HEK293 (cell line): ENCODE results near the gene IL6R.

Experiments
- CTCF ChIA-PET: fragments of 350-600 bp; formaldehyde crosslinking; extraction: SDS; loops from one replicate; lab custom pipeline; 2021; ENCODE audit warnings: antibody characterized with exemption; lab: Yijun Ruan, JAX
- POLR2A ChIA-PET: fragments of 300-600 bp; formaldehyde crosslinking; extraction: SDS; loops from one replicate; lab custom pipeline; 2020; ENCODE audit warnings: antibody characterized with exemption, inconsistent platforms; lab: Yijun Ruan, JAX
- H3K27ac ChIP-seq: fragments of 200-500 bp; sonication (Bioruptor generic); 2 replicates; pipeline ENCODE4 v1.5.1; 2014; ENCODE audit warnings: low read depth, low read length, control low read depth, inconsistent platforms; ENCODE audit errors: extremely low read depth
- H3K36me3 ChIP-seq, 2 experiments: fragments of 200-500 bp in 1 of 2; sonication (Bioruptor generic) in 1 of 2; 1 replicate in 1 of 2; 2 replicates in 1 of 2; pipeline ENCODE4 v1.5.1; 2014 to 2017; ENCODE audit warnings: inconsistent platforms in 2 of 2, low read length in 2 of 2; ENCODE audit not compliant: control insufficient read depth in 2 of 2, insufficient read depth in 1 of 2
- H3K4me1 ChIP-seq: fragments of 200-500 bp; sonication (Bioruptor generic); 2 replicates; pipeline ENCODE4 v1.5.1; 2014; ENCODE audit warnings: mild to moderate bottlenecking, low read length, inconsistent platforms; ENCODE audit not compliant: control insufficient read depth, insufficient read depth
- H3K4me3 ChIP-seq: 2 replicates; pipeline ENCODE4 v1.5.1; 2011; ENCODE audit warnings: low read depth, mild to moderate bottlenecking, control low read depth, low read length, moderate library complexity
- H3K9me3 ChIP-seq: fragments of 200-500 bp; sonication (Bioruptor generic); 2 replicates; pipeline ENCODE4 v1.5.1; 2014; ENCODE audit warnings: low read depth, low read length, inconsistent platforms; ENCODE audit not compliant: control insufficient read depth, insufficient read depth
- ATF2 ChIP-seq: fragments of 450-650 bp; formaldehyde crosslinking; IDR thresholded peaks from 2 replicates; pipeline ENCODE4 v1.5.1; 2016; ENCODE audit warnings: missing biosample characterization, missing genetic modification characterization, low read depth
- GLIS2 ChIP-seq: fragments of 450-650 bp; formaldehyde crosslinking; IDR thresholded peaks from 2 replicates; pipeline ENCODE4 v1.5.1; 2016; ENCODE audit warnings: missing biosample characterization, missing genetic modification characterization
- MYNN ChIP-seq: fragments of 450-650 bp; formaldehyde crosslinking; IDR thresholded peaks from 2 replicates; pipeline ENCODE4 v1.5.1; 2016; ENCODE audit warnings: missing biosample characterization, missing genetic modification characterization, borderline replicate concordance
- PRDM2 ChIP-seq: fragments of 450-650 bp; formaldehyde crosslinking; IDR thresholded peaks from 2 replicates; pipeline ENCODE4 v1.5.1; 2016; ENCODE audit warnings: missing biosample characterization, missing genetic modification characterization, borderline replicate concordance
- SALL2 ChIP-seq: fragments of 450-650 bp; formaldehyde crosslinking; IDR thresholded peaks from 2 replicates; pipeline ENCODE4 v1.5.0; 2017; ENCODE audit warnings: missing biosample characterization, mild to moderate bottlenecking, missing genetic modification characterization, borderline replicate concordance
- SP2 ChIP-seq: fragments of 450-650 bp; formaldehyde crosslinking; IDR thresholded peaks from 2 replicates; pipeline ENCODE4 v1.5.1; 2016; ENCODE audit warnings: missing biosample characterization, missing genetic modification characterization
- YY2 ChIP-seq: fragments of 450-650 bp; formaldehyde crosslinking; IDR thresholded peaks from 2 replicates; pipeline ENCODE4 v1.5.1; 2016; ENCODE audit warnings: missing biosample characterization, missing genetic modification characterization
- ZBTB26 ChIP-seq: fragments of 450-650 bp; formaldehyde crosslinking; optimal IDR thresholded peaks from 2 replicates; pipeline ENCODE3; 2016; ENCODE audit warnings: missing biosample characterization, mild to moderate bottlenecking, missing genetic modification characterization
- ZNF138 ChIP-seq: fragments of 450-650 bp; formaldehyde crosslinking; IDR thresholded peaks from 2 replicates; pipeline ENCODE4 v1.5.1; 2016; ENCODE audit warnings: missing biosample characterization, missing genetic modification characterization, borderline replicate concordance
- ZNF221 ChIP-seq: fragments of 450-650 bp; formaldehyde crosslinking; IDR thresholded peaks from 2 replicates; pipeline ENCODE4 v1.5.1; 2017; ENCODE audit warnings: missing biosample characterization, missing genetic modification characterization, borderline replicate concordance
- ZNF366 ChIP-seq: fragments of 450-650 bp; formaldehyde crosslinking; conservative IDR thresholded peaks from 2 replicates; pipeline ENCODE4 v1.5.1; 2016; ENCODE audit warnings: missing biosample characterization, missing genetic modification characterization
- ZNF37A ChIP-seq: fragments of 450-650 bp; IDR thresholded peaks from 2 replicates; pipeline ENCODE4 v1.5.1; 2018; ENCODE audit warnings: missing biosample characterization, missing genetic modification characterization
- ZNF391 ChIP-seq: fragments of 450-650 bp; formaldehyde crosslinking; IDR thresholded peaks from 2 replicates; pipeline ENCODE4 v1.5.1; 2016; ENCODE audit warnings: low read depth, missing biosample characterization, missing genetic modification characterization, borderline replicate concordance
- ZNF416 ChIP-seq: fragments of 450-650 bp; formaldehyde crosslinking; IDR thresholded peaks from 2 replicates; pipeline ENCODE4 v1.5.1; 2016; ENCODE audit warnings: missing biosample characterization, missing genetic modification characterization
- ZNF521 ChIP-seq: fragments of 450-650 bp; formaldehyde crosslinking; IDR thresholded peaks from 2 replicates; pipeline ENCODE4 v1.5.1; 2017; ENCODE audit warnings: missing biosample characterization, mild to moderate bottlenecking, missing genetic modification characterization
- ZNF555 ChIP-seq: fragments of 450-650 bp; formaldehyde crosslinking; conservative IDR thresholded peaks from 2 replicates; pipeline ENCODE4 v1.5.1; 2017; ENCODE audit warnings: missing biosample characterization, mild to moderate bottlenecking, missing genetic modification characterization, inconsistent platforms
- ZNF629 ChIP-seq: fragments of 450-650 bp; formaldehyde crosslinking; IDR thresholded peaks from 2 replicates; pipeline ENCODE4 v1.5.1; 2017; ENCODE audit warnings: missing biosample characterization, missing genetic modification characterization
- ZNF777 ChIP-seq: fragments of 450-650 bp; formaldehyde crosslinking; IDR thresholded peaks from 2 replicates; pipeline ENCODE4 v1.5.1; 2017; ENCODE audit warnings: missing biosample characterization, missing genetic modification characterization, borderline replicate concordance
- TF ChIP-seq, protein P1 (sequence below): fragments of 450-650 bp; formaldehyde crosslinking; IDR thresholded peaks from 2 replicates; pipeline ENCODE4 v1.5.1; 2017; ENCODE audit warnings: missing biosample characterization, missing genetic modification characterization
- TF ChIP-seq, protein P2 (sequence below): fragments of 450-650 bp; formaldehyde crosslinking; IDR thresholded peaks from 2 replicates; pipeline ENCODE4 v1.5.1; 2016; ENCODE audit warnings: missing biosample characterization, missing genetic modification characterization

IL6R gene

DNA sequence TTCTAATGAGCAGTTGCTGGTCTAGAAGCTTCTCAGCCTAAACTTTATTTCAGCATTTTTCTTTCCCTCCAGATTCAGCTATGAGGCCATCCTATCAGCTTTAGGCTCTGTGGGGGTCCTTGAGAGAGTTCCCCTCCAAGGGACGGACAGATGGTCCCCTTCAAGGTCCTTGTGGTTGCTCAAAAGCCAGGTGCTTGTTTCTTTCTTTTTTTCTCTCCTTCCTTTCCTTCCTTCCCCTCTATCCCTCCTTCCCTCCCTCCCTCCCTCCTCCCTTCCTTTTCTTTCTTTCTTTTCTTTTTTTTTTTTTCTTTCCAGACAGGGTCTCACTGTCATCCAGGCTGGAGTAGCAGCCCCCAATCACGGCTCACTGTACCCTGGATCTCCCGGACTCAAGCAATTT, 1.2 kb upstream of the IL6R start:
- CTCF ChIA-PET, result interaction anchor here (0.6 to 3.6 kb wide), 5 partner anchors 11 to 1918 kb away, joined by 3 to 17 read pairs (median 3); no protein-coding TSS in a partner anchor
- peaks cover 2% of the 10 kb centered on the region; the same call in 1 of the 2 replicates for H3K4me1 ChIP-seq
- H3K4me3 ChIP-seq, result no peak overlapping the region

GRCh38 chr1:154404511-154404931, 622 bp upstream of the IL6R start:
- Histone ChIP-seq H3K4me1 (peaks cover 2% of the 10 kb centered on the region; the same call in 1 of the 2 replicates), H3K27ac (no peak overlapping the region), H3K9me3 (no peaks in the 10 kb centered on the region), H3K36me3 (no peaks in the 10 kb centered on the region), H3K4me3 (no peak overlapping the region)
- POLR2A ChIA-PET, result no interaction called here
- CTCF ChIA-PET, result interaction anchor here (1.4 to 3.6 kb wide), 2 partner anchors 10 to 75 kb away, joined by 3 to 17 read pairs; no protein-coding TSS in a partner anchor
- TF ChIP-seq SALL2 (no peak), ZNF138 (no peak), GLIS2 (tag by site-specific recombination) (no peak), ZBTB26 (tag by site-specific recombination) (no peak), SP2 (tag by site-specific recombination) (no peak), ZNF391 (tag by site-specific recombination) (no peak), MYNN (tag by site-specific recombination) (no peak), ZNF37A (tag by site-specific recombination) (no peak), ZNF221 (tag by site-specific recombination) (no peak), ZNF416 (tag by site-specific recombination) (no peak), ZNF629 (no peak), ZNF777 (tag by site-specific recombination) (no peak), YY2 (tag by site-specific recombination) (no peak), ZNF521 (no peak), ZNF555 (tag by site-specific recombination) (no peak), PRDM2 (tag by site-specific recombination) (no peak), ATF2 (no peak)
- TF ChIP-seq, protein P1, sequence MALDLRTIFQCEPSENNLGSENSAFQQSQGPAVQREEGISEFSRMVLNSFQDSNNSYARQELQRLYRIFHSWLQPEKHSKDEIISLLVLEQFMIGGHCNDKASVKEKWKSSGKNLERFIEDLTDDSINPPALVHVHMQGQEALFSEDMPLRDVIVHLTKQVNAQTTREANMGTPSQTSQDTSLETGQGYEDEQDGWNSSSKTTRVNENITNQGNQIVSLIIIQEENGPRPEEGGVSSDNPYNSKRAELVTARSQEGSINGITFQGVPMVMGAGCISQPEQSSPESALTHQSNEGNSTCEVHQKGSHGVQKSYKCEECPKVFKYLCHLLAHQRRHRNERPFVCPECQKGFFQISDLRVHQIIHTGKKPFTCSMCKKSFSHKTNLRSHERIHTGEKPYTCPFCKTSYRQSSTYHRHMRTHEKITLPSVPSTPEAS (tag by site-specific recombination), result no peak
- TF ChIP-seq, protein P2, sequence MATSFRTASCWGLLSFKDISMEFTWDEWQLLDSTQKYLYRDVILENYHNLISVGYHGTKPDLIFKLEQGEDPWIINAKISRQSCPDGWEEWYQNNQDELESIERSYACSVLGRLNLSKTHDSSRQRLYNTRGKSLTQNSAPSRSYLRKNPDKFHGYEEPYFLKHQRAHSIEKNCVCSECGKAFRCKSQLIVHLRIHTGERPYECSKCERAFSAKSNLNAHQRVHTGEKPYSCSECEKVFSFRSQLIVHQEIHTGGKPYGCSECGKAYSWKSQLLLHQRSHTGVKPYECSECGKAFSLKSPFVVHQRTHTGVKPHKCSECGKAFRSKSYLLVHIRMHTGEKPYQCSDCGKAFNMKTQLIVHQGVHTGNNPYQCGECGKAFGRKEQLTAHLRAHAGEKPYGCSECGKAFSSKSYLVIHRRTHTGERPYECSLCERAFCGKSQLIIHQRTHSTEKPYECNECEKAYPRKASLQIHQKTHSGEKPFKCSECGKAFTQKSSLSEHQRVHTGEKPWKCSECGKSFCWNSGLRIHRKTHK (tag by site-specific recombination), result no peak

More for the DNA sequence above, 1.2 kb upstream of the IL6R start:
- POLR2A ChIA-PET, result interaction anchor here (0.5 kb wide), 1 partner anchor 482 kb away, joined by 4 read pairs; no protein-coding TSS in a partner anchor
- Histone ChIP-seq H3K27ac (no peak overlapping the region), H3K36me3 (no peaks in the 10 kb centered on the region), H3K9me3 (no peaks in the 10 kb centered on the region)
- peak; percentile 56; the same call in 1 of the 2 replicates for TF ChIP-seq ZNF366
- no peak for TF ChIP-seq YY2 (tag by site-specific recombination)
